GM18873 (cell line): ENCODE results near the gene ITIH3.
"Not testable (repeated sequence)": the region's sequence is repeated elsewhere in the genome, so short reads cannot be mapped to it uniquely, and the experiment has no call there.

Source experiments
- ATAC-seq: cut with Tn5 transposase; IDR thresholded peaks from one replicate; pipeline ENCODE4 v1.9.1; 2021; ENCODE audit warnings: mild to moderate bottlenecking, moderate library complexity, moderate number of reproducible peaks; ENCODE audit not compliant: unreplicated experiment, low FRiP score

The ITIH3 gene

GRCh38 chr3:52794612-52795099 is at the start of gene ITIH3:
ITIH3 (plus strand) TSS chr3:52794796; CDS start chr3:52794804, 8 bp downstream.
- ATAC-seq: no peak

GRCh38 chr3:52752045-52752660 is 42.4 kb upstream of the ITIH3 start:
- no peak for ATAC-seq

GRCh38 chr3:52754373-52754772 is 40.2 kb upstream of the ITIH3 start:
- no peak for ATAC-seq

- ATAC-seq: no peak
Measured at GRCh38 chr3:52756141-52756540, 38.5 kb upstream of the ITIH3 start.

GRCh38 chr3:52763466-52763865 is 31.1 kb upstream of the ITIH3 start:
- ATAC-seq: no peak

GRCh38 chr3:52769786-52770455 is 24.7 kb upstream of the ITIH3 start:
- no peak for ATAC-seq

- ATAC-seq: peak; percentile 79
Measured at GRCh38 chr3:52770496-52771333, 23.9 kb upstream of the ITIH3 start, which contains the start of gene NEK4. NEK4 (minus strand) TSS chr3:52770940; CDS start chr3:52770746, 194 bp downstream.

- ATAC-seq: peak; percentile 4
Measured at GRCh38 chr3:52771334-52771681, 23.3 kb upstream of the ITIH3 start.

- ATAC-seq: no peak
Measured at GRCh38 chr3:52771702-52772101, 22.9 kb upstream of the ITIH3 start.

- no peak for ATAC-seq
Measured at GRCh38 chr3:52773361-52774065, 21.1 kb upstream of the ITIH3 start.

- no peak for ATAC-seq
Measured at GRCh38 chr3:52774066-52774713, 20.4 kb upstream of the ITIH3 start.

- ATAC-seq: no peak
Measured at GRCh38 chr3:52774901-52775864, 19.4 kb upstream of the ITIH3 start.

GRCh38 chr3:52775877-52776276 is 18.7 kb upstream of the ITIH3 start:
- no peak for ATAC-seq

GRCh38 chr3:52776486-52776885 is 18.1 kb upstream of the ITIH3 start:
- ATAC-seq: not testable (repeated sequence)

- ATAC-seq: no peak
Measured at GRCh38 chr3:52777127-52777958, 17.3 kb upstream of the ITIH3 start, which contains the start of gene ITIH1. ITIH1 (plus strand) TSS chr3:52777599; CDS start chr3:52777616, 17 bp downstream.

GRCh38 chr3:52777959-52778805 is 16.4 kb upstream of the ITIH3 start:
- ATAC-seq: no peak
